Measurements from ENCODE around the gene ATP10A.

DNA sequence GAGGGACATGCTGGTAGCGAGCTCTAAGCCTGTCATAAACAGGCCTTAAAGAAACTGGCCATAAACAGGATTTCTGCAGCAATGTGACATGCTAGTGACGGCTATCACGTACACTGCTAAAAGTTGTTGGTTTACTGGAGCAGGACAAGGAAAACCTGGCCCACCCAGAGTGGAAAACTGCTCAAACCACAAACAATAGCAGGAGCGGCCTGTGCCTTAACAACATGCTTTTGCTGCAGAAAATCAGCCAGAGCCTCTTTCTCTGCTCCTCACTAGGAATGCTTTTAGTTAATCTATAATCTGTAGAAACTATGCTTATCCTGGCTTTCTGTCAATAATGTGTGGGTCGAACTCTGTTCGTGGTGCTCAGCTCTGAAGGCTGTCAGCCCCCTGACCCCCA is 221.4 kb downstream of the ATP10A start:
- TF ChIP-seq CEBPB (IDR thresholded peaks at IDR 0.05; ENCODE audit: low read depth) (no peak), POLR2A (IDR thresholded peaks at IDR 0.05; ENCODE audit: borderline replicate concordance, extremely low read depth, insufficient read depth, insufficient read length) (no peak), POLR2AphosphoS5 (IDR thresholded peaks at IDR 0.05; ENCODE audit: low read depth, low read length) (no peak), EZH2phosphoT487 (IDR thresholded peaks at IDR 0.05; ENCODE audit: borderline replicate concordance) (no peak), ZNF274 (IDR thresholded peaks at IDR 0.05; ENCODE audit: low read depth, low read length) (no peak), FOSL1 (IDR thresholded peaks at IDR 0.05; ENCODE audit: low read depth) (no peak)
- TF ChIP-seq, protein P1, sequence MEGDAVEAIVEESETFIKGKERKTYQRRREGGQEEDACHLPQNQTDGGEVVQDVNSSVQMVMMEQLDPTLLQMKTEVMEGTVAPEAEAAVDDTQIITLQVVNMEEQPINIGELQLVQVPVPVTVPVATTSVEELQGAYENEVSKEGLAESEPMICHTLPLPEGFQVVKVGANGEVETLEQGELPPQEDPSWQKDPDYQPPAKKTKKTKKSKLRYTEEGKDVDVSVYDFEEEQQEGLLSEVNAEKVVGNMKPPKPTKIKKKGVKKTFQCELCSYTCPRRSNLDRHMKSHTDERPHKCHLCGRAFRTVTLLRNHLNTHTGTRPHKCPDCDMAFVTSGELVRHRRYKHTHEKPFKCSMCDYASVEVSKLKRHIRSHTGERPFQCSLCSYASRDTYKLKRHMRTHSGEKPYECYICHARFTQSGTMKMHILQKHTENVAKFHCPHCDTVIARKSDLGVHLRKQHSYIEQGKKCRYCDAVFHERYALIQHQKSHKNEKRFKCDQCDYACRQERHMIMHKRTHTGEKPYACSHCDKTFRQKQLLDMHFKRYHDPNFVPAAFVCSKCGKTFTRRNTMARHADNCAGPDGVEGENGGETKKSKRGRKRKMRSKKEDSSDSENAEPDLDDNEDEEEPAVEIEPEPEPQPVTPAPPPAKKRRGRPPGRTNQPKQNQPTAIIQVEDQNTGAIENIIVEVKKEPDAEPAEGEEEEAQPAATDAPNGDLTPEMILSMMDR (IDR thresholded peaks at IDR 0.05 in 2 of 3, conservative IDR thresholded peaks at IDR 0.05 in 1 of 3; ENCODE audit: borderline replicate concordance in 1 of 3, insufficient read depth in 1 of 3, low read depth in 2 of 3, low read length in 2 of 3) = no peak
- TF ChIP-seq, protein P2, sequence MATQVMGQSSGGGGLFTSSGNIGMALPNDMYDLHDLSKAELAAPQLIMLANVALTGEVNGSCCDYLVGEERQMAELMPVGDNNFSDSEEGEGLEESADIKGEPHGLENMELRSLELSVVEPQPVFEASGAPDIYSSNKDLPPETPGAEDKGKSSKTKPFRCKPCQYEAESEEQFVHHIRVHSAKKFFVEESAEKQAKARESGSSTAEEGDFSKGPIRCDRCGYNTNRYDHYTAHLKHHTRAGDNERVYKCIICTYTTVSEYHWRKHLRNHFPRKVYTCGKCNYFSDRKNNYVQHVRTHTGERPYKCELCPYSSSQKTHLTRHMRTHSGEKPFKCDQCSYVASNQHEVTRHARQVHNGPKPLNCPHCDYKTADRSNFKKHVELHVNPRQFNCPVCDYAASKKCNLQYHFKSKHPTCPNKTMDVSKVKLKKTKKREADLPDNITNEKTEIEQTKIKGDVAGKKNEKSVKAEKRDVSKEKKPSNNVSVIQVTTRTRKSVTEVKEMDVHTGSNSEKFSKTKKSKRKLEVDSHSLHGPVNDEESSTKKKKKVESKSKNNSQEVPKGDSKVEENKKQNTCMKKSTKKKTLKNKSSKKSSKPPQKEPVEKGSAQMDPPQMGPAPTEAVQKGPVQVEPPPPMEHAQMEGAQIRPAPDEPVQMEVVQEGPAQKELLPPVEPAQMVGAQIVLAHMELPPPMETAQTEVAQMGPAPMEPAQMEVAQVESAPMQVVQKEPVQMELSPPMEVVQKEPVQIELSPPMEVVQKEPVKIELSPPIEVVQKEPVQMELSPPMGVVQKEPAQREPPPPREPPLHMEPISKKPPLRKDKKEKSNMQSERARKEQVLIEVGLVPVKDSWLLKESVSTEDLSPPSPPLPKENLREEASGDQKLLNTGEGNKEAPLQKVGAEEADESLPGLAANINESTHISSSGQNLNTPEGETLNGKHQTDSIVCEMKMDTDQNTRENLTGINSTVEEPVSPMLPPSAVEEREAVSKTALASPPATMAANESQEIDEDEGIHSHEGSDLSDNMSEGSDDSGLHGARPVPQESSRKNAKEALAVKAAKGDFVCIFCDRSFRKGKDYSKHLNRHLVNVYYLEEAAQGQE (IDR thresholded peaks at IDR 0.05; ENCODE audit: low read depth) = no peak
